Right ventricle myocardium inferior (tissue), 1 donor: ENCODE measurements around the gene AP4M1. TPM values are rescaled to one million over a fixed set of nuclear protein-coding genes. Genes with fewer than 3 reads are reported as not detected.

Experiments
- ATAC-seq: fragments of 200-7000 bp; cut with Tn5 transposase; one replicate; pipeline ENCODE4 v1.9.1; 2020; ENCODE audit warnings: mild to moderate bottlenecking, moderate library complexity
- DNase-seq: peaks from one replicate; pipeline ENCODE4 v3.0.0; 2021; ENCODE audit errors: missing footprints
- intact Hi-C: fragments of 100-400 bp; cut with DNase I; formaldehyde crosslinking; loops from one replicate; pipeline ENCODE4 v1.11.0; 2022
- total RNA-seq: library from RNA; stranded (reverse); fragmentation: NEBNext Ultra II Directional; extraction: Animal tissue kit (Norgen Biotek cat#: 25700); gene quantifications from one replicate; pipeline ENCODE4 v1.2.1, GENCODE V29; 2021
- donor health status: DM: no; HTN: yes; CAD: no; lungs with severe emphysema.

The AP4M1 gene
- total RNA-seq, 1 donor from 2014 or later, result 10.1 TPM

GRCh38 chr7:100081535-100082102 lies 19.8 kb upstream of the AP4M1 start, which contains the start of gene ZNF3:
TSS of gene ZNF3 (minus strand) at chr7:100081723. CDS start at chr7:100077357, 4,366 bp downstream.
- peak; percentile 98 for DNase-seq
- ATAC-seq, result peak; percentile 97
- intact Hi-C loops, result loop anchor here (1.0 to 10.0 kb wide), 4 partner anchors 19 to 167 kb away; partner anchors contain the start of genes TRIM4 and ZSCAN21

GRCh38 chr7:100082978-100083377 lies 18.5 kb upstream of the AP4M1 start:
- intact Hi-C loops, result loop anchor here (1.0 to 10.0 kb wide), 3 partner anchors 17 to 168 kb away; partner anchors contain the start of gene TRIM4
- no peak for ATAC-seq
- DNase-seq, result no peak

GRCh38 chr7:100085515-100085914 lies 15.9 kb upstream of the AP4M1 start:
- no peak for ATAC-seq
- intact Hi-C loops, result loop anchor here (10.0 kb wide), 1 partner anchor 171 kb away; the partner anchor contains the start of gene TRIM4

GRCh38 chr7:100087055-100087750 lies 14.2 kb upstream of the AP4M1 start:
- DNase-seq (no peak), ATAC-seq (no peak)
- intact Hi-C loops, result loop anchor here (10.0 kb wide), 1 partner anchor 172 kb away; the partner anchor contains the start of gene TRIM4

More at GRCh38 chr7:100085515-100085914, 15.9 kb upstream of the AP4M1 start:
- DNase-seq, result no peak

GRCh38 chr7:100088095-100088620 lies 13.3 kb upstream of the AP4M1 start:
- intact Hi-C loops, result loop anchor here (10.0 kb wide), 1 partner anchor 173 kb away; the partner anchor contains the start of gene TRIM4
- DNase-seq (no peak), ATAC-seq (no peak)

GRCh38 chr7:100088621-100089457 lies 12.6 kb upstream of the AP4M1 start, which contains the start of gene COPS6:
TSS of gene COPS6 (plus strand) at chr7:100088969. CDS start at chr7:100088991, 22 bp downstream.
- intact Hi-C loops, result loop anchor here (10.0 kb wide), 1 partner anchor 174 kb away; the partner anchor contains the start of gene TRIM4
- DNase-seq (peak; percentile 93), ATAC-seq (peak; percentile 90)

GRCh38 chr7:100089458-100090196 lies 11.8 kb upstream of the AP4M1 start:
- no peak for ATAC-seq
- DNase-seq, result no peak
- intact Hi-C loops, result loop anchor here (5.0 to 10.0 kb wide), 2 partner anchors 38 to 175 kb away; partner anchors contain the start of genes MBLAC1 and TRIM4

GRCh38 chr7:100090527-100091410 lies 10.7 kb upstream of the AP4M1 start:
- intact Hi-C loops, result loop anchor here (5.0 kb wide), 1 partner anchor 37 kb away; the partner anchor contains the start of gene MBLAC1
- ATAC-seq (no peak), DNase-seq (no peak)

GRCh38 chr7:100091411-100092181 lies 9.8 kb upstream of the AP4M1 start:
- intact Hi-C loops, result loop anchor here (5.0 kb wide), 1 partner anchor 36 kb away; the partner anchor contains the start of gene MBLAC1
- ATAC-seq (no peak), DNase-seq (no peak)

- intact Hi-C loops, result loop anchor here (5.0 kb wide), 1 partner anchor 34 kb away; the partner anchor contains the start of gene MBLAC1
- DNase-seq (no peak), ATAC-seq (no peak)
Measured at GRCh38 chr7:100093054-100093453, 8.4 kb upstream of the AP4M1 start.

GRCh38 chr7:100093498-100093897 lies 7.9 kb upstream of the AP4M1 start:
- DNase-seq (no peak), ATAC-seq (no peak)
- intact Hi-C loops, result loop anchor here (5.0 kb wide), 1 partner anchor 34 kb away; the partner anchor contains the start of gene MBLAC1

- DNase-seq (no peak), ATAC-seq (no peak)
- intact Hi-C loops, result loop anchor here (5.0 kb wide), 1 partner anchor 33 kb away; the partner anchor contains the start of gene MBLAC1
Measured at GRCh38 chr7:100093925-100094486, 7.4 kb upstream of the AP4M1 start.

- ATAC-seq, result no peak
- no peak for DNase-seq
- intact Hi-C loops, result no loop called here
Measured at GRCh38 chr7:100095289-100095688, 6.2 kb upstream of the AP4M1 start.

GRCh38 chr7:100095704-100096103 lies 5.7 kb upstream of the AP4M1 start:
- ATAC-seq (no peak), DNase-seq (no peak)
- intact Hi-C loops, result no loop called here

GRCh38 chr7:100098913-100099312 lies 2.5 kb upstream of the AP4M1 start:
- ATAC-seq (no peak), DNase-seq (no peak)
- intact Hi-C loops, result no loop called here

- DNase-seq (no peak), ATAC-seq (no peak)
- intact Hi-C loops, result no loop called here
Measured at GRCh38 chr7:100099452-100099851, 2.0 kb upstream of the AP4M1 start.
